ENCODE measurements around the gene CDC16.
A peak's percentile ranks its signal among the peaks of the same experiment; 100 is the strongest.

Gene CDC16

DNA sequence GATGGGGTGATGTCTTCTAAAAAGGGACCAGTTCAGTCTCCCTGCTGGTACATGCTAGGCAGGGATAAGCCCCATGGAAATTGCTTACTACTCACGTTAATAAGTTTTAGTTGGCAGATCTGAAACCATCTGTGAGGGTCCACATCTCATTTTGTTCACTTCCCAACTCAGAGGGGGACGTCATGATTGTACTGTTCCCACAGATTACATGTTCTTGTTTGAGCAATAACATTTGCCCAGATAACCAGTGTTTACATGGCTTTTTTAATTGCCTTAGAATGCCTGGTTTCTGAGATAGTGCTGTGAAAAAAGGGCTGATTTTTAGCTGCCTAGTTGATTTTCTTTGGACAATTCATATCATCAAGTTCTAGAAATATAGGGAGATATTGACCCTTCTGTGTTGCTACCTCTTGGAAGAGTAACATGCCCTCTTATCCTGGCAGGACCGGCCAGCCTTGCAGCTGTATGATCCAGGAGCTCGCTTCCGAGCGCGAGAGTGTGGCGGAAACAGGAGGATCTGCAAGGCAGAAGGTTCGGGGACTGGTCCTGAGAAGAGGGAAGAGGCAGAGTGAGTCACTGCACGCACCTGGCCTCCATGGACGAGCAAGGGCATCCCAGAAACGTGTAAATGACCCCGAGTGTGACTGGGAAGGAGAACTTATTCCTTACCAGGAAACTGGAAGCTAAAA lies 69.8 kb downstream of the CDC16 start:
- DNase-seq, result no peak

DNA sequence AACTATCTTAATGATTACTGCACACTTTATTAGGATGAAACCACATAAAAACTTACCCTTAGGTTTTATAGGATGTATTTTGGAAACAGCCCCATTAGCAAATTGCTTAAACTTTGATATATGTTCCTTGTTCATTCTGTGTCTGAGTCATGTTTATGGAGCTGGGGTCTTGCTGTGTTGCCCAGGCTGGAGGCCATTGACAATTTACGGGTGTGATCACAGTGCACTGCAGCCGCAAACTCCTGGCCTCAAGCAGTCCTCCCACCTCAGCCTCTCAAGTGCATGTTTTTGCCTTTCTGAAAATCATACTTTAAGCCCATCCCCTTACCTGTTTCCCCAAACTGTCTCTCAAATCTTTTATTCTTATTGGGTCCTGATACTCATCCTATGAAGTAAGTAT lies 74.4 kb downstream of the CDC16 start:
- no peak for DNase-seq

DNA sequence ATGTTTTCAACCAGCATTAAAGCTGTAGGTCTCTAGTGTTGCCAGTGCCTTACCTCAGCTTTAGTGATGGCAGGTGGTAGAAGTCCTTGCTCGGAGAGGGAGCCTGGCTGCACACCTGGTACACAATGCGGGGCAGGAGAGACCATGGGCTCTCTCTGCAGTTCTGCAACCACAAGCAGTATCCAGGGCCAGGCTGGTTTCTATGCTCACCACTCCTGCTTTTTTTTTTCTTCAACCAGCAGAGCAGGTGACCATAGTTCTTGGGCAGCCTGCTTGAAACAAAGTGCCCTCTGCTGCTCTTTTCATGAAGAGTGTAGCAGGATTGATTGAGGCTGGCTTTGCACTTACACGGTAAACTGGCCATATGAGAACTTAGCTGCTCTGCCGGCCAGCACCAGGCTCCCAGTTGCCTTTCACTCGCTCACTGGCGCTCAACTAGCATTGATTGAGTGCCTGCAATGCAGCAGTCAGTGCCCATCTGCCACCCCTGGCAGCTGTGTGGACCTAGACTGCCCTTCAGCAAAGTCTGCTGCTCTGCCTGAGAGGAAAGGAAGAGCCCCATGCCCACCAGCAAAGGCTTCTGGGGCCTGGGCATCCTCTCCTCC lies 75.2 kb downstream of the CDC16 start:
- DNase-seq, result peak; percentile 31

DNA sequence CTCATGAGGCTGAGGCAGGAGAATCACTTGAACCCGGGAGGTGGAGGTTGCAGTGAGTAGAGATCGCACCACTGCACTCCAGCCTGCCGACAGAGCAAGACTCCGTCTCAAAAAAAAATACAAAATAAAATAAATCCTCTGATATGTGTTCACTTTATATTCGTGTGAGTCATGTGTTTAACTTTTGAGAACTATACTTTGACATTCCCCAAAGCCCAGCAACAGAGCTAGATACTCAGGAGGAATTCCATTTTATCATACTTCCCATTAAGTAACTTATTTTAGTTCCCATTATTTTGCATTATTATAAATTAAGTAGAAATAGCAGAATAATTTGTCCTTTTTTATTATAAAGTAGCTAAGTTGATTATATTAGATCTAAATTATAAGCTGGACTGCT lies 76.3 kb downstream of the CDC16 start:
- DNase-seq, result no peak

DNA sequence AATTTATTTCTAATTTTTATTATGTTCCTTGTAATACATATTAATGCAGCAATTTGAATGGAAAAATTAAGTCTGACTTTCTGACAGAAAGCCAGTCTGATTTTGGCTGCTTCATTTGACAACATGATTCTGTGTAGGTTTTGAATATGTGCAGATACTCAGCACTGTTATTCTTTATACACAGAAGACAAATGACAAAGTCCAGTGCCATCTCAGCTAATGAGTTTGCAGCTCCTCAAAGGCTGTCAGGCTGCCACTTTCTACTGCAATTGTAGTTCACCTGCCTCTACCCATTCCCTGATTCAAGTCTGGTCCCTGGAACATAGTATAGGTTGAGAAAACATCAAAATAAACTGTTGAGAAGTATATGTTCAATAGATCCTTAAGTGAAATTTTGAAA lies 76.7 kb downstream of the CDC16 start:
- no peak for DNase-seq

DNA sequence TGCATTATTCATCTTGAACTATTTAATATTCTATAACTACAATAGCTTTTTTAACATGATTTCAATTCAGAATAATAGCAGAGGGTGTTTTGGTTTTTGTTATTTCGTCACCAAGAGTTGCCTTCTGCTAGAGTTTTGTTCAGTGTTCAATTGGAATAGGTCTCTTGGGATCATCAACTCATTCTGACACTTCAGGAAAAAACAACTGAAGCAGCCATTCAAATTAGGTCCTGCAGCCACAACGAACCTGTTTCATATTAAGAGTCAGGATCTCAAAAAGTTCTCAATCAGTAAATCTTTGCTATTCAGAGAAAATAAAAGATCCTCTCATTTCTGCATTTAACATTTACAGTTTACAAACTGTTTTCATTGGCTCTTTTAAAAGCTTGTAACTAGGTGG lies 77.2 kb downstream of the CDC16 start:
- no peak for DNase-seq

DNA sequence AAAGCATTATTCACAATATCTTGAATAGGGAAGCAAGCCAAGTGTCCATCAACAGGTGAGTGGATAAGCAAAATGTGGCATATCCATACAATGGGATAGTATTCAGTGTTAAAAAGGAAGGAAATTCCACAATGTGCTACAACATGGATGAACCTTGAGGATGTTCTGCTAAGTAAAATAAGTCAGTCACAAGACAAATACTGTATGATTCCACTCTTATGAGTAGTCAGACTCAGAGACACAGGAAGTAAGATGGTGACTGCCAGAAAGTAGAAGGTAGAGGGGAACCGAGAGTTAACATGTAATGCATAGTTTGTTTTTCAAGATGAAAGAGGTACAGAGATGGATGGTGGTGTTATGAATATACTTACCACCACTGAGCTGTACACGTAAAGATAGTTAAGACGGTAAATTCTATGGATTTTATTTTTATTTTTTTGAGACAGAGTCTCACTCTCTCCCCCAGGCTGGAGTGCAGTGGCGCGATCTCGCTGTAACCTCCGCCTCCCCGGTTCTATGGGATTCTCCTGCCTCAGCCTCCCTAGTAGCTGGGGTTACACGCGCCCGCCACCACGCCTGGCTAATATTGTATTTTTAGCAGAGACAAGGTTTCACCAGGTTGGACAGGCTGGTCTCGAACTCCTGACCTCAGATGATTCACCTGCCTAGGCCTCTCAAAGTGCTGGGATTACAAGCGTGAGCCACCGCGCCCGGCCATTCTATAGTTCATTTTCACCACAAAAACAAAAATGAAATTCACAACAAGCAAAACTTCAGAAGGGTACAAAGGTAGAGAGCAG lies 78.6 kb downstream of the CDC16 start:
- no peak for DNase-seq

DNA sequence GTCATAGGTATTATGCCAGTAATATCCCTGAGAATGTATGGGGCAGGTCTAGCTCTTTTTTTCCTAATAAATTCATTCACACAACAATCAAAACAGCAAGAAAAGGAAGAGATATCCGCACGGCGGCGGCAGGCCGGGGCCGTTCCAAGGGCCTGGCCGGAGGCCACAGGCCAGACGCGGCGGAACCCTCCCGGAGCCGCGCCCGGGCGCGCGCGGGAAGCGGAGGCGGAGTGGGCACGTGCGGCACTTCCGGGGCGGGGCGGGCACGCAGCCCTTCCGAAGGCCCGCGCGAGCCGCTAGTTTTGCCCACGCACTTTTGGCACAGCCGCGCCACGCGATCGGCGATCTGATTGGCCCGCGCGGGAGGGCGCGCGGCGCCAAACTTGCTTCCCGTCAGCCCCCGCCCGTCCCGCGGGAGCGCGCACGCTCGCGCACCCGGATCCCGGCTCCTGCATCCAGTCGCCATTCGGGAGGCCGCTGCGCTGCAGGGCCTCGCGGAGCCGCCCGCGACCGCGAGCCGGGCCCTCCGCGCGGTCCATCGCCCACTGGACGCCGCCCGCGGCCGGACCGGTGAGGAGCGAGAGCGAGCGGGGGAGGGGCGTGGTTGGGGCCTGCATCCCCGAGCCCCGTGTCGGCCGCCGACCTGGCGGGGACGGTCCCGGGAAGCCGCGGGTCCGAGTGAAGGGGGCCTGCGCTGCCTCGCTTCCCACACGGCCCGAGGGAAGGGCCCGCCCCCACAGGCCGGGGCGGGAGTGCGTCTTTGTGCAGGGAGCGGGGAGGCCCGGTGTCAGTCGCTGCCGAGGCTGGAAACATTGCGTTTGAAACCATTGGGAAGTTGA lies 79.6 kb downstream of the CDC16 start, which contains the start of gene CHAMP1:
Gene CHAMP1 (plus strand): TSS at position 430 of the 839 bp plus-strand sequence. CDS start 9,340 bp downstream, outside the sequence.
- peak; percentile 90 for DNase-seq

DNA sequence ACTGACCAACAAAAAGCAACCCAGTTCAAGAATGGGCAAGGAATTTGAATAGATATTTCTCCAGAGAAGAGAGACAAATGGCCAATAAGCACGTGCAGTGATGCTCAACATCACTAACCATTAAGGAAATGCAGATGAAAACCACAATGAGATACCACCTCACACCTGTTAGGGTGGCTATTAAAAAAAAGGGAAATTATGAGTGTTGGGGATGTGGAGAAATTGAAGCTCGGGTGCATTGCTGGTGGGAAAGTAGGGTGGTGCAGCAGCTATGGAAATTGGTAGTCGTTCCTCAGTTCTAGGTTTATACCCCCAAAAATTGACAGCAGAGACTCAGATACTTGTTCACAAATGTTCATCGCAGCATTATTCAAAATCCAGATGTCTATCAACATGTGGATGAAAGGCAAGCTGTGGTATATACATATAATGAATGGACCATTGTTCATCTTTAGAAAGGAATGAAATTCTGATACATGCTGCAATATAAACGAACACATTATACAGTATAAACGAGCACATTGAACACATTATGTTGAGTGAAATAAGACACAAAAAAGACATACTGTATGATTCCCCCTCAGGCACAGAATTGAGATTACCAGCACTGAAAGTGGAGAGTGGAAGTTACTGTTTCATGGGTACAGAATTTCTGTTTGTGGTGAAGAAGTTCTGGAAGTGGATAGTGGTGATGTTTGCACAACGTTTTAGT lies 80.5 kb downstream of the CDC16 start:
- no peak for DNase-seq

DNA sequence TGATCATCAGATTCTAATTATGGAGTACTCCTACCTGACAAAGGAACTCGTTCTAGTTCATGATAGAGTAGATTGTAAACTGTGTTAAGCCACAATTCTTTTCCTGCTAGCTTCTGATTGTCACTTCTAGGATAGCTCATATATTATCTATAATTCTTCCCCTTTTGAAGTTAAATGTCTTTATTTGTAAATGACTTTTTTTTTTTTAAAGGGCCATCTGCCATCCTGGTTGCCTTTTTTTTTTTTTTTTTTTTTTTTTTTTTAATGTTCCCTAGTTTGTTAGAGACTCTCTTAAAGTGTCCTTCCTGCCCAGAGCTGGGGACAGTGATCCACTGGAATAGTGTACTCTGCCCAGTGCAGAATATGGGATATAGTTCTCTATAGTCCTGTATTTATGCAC lies 83.9 kb downstream of the CDC16 start:
- no peak for DNase-seq

DNA sequence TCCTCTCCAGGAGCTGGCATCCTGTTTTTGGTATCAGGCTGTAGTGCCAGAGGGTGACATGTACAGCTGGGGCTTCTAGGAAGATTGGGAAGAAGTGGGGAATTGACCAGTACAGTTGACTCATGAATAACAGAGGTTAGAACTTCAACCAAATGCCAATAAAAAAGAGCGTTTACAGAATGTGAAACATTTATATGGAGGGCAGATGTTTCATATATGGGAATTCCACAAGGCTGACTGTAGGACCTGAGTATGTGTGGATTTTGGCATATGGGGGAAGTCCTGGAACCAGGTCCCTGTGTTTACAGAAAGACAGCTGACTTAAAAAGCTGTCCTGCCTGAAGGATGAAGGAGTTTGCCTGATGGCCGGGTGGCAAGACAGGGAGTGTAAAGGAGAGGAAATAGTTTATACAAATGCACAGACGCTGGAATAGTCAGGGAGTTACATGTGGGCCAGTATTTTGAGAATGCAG lies 84.8 kb downstream of the CDC16 start:
- DNase-seq, result no peak

DNA sequence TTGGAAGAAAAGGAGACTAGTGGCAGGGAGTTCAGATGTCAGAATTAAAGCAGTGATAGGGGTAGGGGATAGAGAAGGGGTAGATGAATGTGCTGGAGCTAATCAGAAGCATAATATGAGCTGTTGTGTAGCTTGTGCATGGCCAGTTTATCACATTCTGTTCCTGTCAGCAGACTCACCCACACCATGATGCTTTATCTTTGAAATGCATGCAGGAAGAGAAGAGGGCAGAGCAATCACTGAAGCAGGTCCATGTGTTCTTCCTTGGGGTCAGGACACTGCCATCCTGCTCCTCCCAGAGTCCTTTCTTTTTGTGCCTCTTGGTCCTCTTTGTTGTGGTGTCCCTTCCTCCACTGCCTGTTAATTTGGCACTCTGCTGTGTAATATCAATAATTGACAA lies 85.4 kb downstream of the CDC16 start:
- no peak for DNase-seq

DNA sequence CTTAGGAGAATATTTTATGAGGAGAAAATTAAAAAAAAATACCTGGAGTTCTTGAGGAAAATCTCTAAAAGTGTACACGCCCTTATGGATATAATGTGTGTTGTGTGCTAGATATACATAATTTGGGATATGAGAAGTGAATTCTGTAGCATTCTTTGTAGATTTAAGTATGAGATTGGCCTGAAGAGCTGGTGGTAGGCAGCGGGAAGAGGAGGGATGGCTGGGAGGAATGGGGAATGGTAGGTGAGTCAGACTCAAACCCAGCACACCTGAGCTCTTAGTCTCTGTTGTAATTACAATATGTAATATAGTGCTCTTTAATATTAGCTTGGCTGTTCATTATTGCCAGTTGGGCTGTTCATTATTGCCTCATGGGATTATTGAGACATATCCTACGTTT lies 86.6 kb downstream of the CDC16 start:
- DNase-seq, result no peak

Data from NCI-H1694 (cell line).